Measurements from ENCODE around the gene TKTL1. TPM values are rescaled to one million over a fixed set of nuclear protein-coding genes. Genes with fewer than 3 reads are reported as not detected.

Gene TKTL1
- total and polyA plus RNA-seq, 2 experiments from 2014 or later, result not detected

- peak; percentile 28 for ATAC-seq
- Histone ChIP-seq H4K20me1 (replicated peaks; ENCODE audit: insufficient read depth) (peaks cover 6% of the 10 kb centered on the region), H3K79me2 (replicated peaks; ENCODE audit: insufficient read depth) (peaks cover 43% of the 10 kb centered on the region), H3K4me1 (ENCODE audit: insufficient read depth) (0 out of 2 replicates have a peak, but pooled peaks cover 4% of the 10 kb centered on the region), H3K9me2 (ENCODE audit: insufficient read depth) (no peaks in the 10 kb centered on the region), H3F3A (replicated peaks; ENCODE audit: low read depth) (0 out of 2 replicates have a peak, but pooled peaks cover 7% of the 10 kb centered on the region), H3K4me3 (peak overlapping the region; percentile 84), H2AFZ (no peak overlapping the region), H3K4me2 (peak overlapping the region; percentile 88), H3K27ac (ENCODE audit: low read depth) (peak overlapping the region; percentile 81; the same call in 1 of the 2 replicates), H3K36me3 (ENCODE audit: insufficient read depth) (no peaks in the 10 kb centered on the region), H3K27me3 (ENCODE audit: insufficient read depth) (no peaks in the 10 kb centered on the region)
- TF ChIP-seq ZNF331 (CRISPR knock-in tag; IDR thresholded peaks at IDR 0.05; ENCODE audit: low read depth) (no peak), POLR2AphosphoS5 (IDR thresholded peaks at IDR 0.05; ENCODE audit: low read depth) (peak; percentile 84)
- Mint-ChIP-seq H3K4me3 (peak overlapping the region; percentile 81), H3K27ac (peak overlapping the region; percentile 90; the same call in 1 of the 2 replicates), H3K27me3 (ENCODE audit: insufficient read depth, low read depth, poor library complexity) (peaks cover 20% of the 10 kb centered on the region), H3K9me3 (peaks cover 5% of the 10 kb centered on the region; the same call in 2 of the 3 replicates), H3K4me1 (peaks cover 6% of the 10 kb centered on the region; the same call in 1 of the 3 replicates), H3K36me3 (ENCODE audit: low read depth) (peaks cover 35% of the 10 kb centered on the region)
- peak; percentile 92 for DNase-seq (ENCODE audit: low spot score)
These were observed 75.6 kb downstream of the TKTL1 start for GRCh38 chrX:154371017-154371788.

- Histone ChIP-seq H3F3A (replicated peaks; ENCODE audit: low read depth) (0 out of 2 replicates have a peak, but pooled peaks cover 5% of the 10 kb centered on the region), H3K4me1 (ENCODE audit: insufficient read depth) (0 out of 2 replicates have a peak, but pooled peaks cover 4% of the 10 kb centered on the region), H3K79me2 (replicated peaks; ENCODE audit: insufficient read depth) (peaks cover 38% of the 10 kb centered on the region), H3K4me2 (peak overlapping the region; percentile 75), H4K20me1 (replicated peaks; ENCODE audit: insufficient read depth) (peaks cover 4% of the 10 kb centered on the region), H3K4me3 (peak overlapping the region; percentile 84), H3K27me3 (ENCODE audit: insufficient read depth) (no peaks in the 10 kb centered on the region), H2AFZ (no peak overlapping the region), H3K9me2 (ENCODE audit: insufficient read depth) (no peaks in the 10 kb centered on the region), H3K27ac (ENCODE audit: low read depth) (no peak overlapping the region), H3K36me3 (ENCODE audit: insufficient read depth) (no peaks in the 10 kb centered on the region)
- no peak overlapping the region; the same call in 2 of the 3 replicates for H3K4me3 Mint-ChIP-seq
- peaks cover 5% of the 10 kb centered on the region; the same call in 2 of the 3 replicates for H3K9me3 Mint-ChIP-seq
- DNase-seq (ENCODE audit: low spot score) (no peak), ATAC-seq (peak; percentile 2)
- H3K27me3 Mint-ChIP-seq (ENCODE audit: insufficient read depth, low read depth, poor library complexity), result peaks cover 16% of the 10 kb centered on the region
- H3K4me1 Mint-ChIP-seq, result peaks cover 6% of the 10 kb centered on the region; the same call in 1 of the 3 replicates
- no peak for TF ChIP-seq ZNF114 (CRISPR knock-in tag; IDR thresholded peaks at IDR 0.05)
- no peak for TF ChIP-seq STAT1 (IDR thresholded peaks at IDR 0.05; ENCODE audit: unreplicated experiment)
- TF ChIP-seq ZNF462 (CRISPR knock-in tag; IDR thresholded peaks at IDR 0.05), result no peak
- no peak overlapping the region for H3K27ac Mint-ChIP-seq
- peaks cover 28% of the 10 kb centered on the region for H3K36me3 Mint-ChIP-seq (ENCODE audit: low read depth)
These were observed 76.2 kb downstream of the TKTL1 start for GRCh38 chrX:154371789-154372300.
